Upper lobe of left lung (tissue), 4 donors: ENCODE measurements around the gene CCDC180.

Source experiments
- CTCF ChIP-seq, 6 experiments: fragments of 450-650 bp in 4 of 6; fragments of 200-600 bp in 2 of 6; sonication (generic) in 2 of 6; IDR thresholded peaks; one replicate each; pipeline ENCODE4 v1.5.1; 2016 to 2019; ENCODE audit warnings: antibody characterized with exemption in 6 of 6
- EP300 ChIP-seq, 4 donors: sonication (generic); formaldehyde crosslinking; IDR thresholded peaks; one replicate each; pipeline ENCODE4 v1.5.1; 2017; ENCODE audit warnings: antibody characterized with exemption in 4 of 4, control low read depth in 2 of 4

- TF ChIP-seq CTCF (IDR thresholded peaks at IDR 0.05) (no peak), EP300 (IDR thresholded peaks at IDR 0.05) (no peak)
Observed at GRCh38 chr9:97304586-97304985, 2.9 kb upstream of the CCDC180 start.
